HCEC 1CT (cell line): ENCODE measurements around the gene CCDC148.
"Not testable (repeated sequence)": the region's sequence is repeated elsewhere in the genome, so short reads cannot be mapped to it uniquely, and the experiment has no call there.

Experiments used
- DNase-seq: peaks from one replicate; pipeline ENCODE4 v3.0.0-alpha.2; 2017

The CCDC148 gene

GRCh38 chr2:158413581-158413980, 43.0 kb downstream of the CCDC148 start:
- DNase-seq: no peak

GRCh38 chr2:158412206-158412605, 44.3 kb downstream of the CCDC148 start:
- DNase-seq: peak; percentile 40

- no peak for DNase-seq
Observed at GRCh38 chr2:158411748-158412147, 44.8 kb downstream of the CCDC148 start.

GRCh38 chr2:158410132-158410531, 46.4 kb downstream of the CCDC148 start:
- no peak for DNase-seq

- no peak for DNase-seq
Observed at GRCh38 chr2:158407031-158407430, 49.5 kb downstream of the CCDC148 start.

- DNase-seq: no peak
Observed at GRCh38 chr2:158405341-158405740, 51.2 kb downstream of the CCDC148 start.

- no peak for DNase-seq
Observed at GRCh38 chr2:158403237-158403636, 53.3 kb downstream of the CCDC148 start.

- DNase-seq: no peak
Observed at GRCh38 chr2:158402665-158403064, 53.9 kb downstream of the CCDC148 start.

GRCh38 chr2:158395166-158395565, 61.4 kb downstream of the CCDC148 start:
- peak; percentile 9 for DNase-seq

GRCh38 chr2:158394453-158394852, 62.1 kb downstream of the CCDC148 start:
- no peak for DNase-seq

GRCh38 chr2:158393886-158394285, 62.7 kb downstream of the CCDC148 start:
- DNase-seq: no peak

- DNase-seq: no peak
Observed at GRCh38 chr2:158392687-158393086, 63.9 kb downstream of the CCDC148 start.

GRCh38 chr2:158391876-158392275, 64.7 kb downstream of the CCDC148 start:
- DNase-seq: peak; percentile 54

GRCh38 chr2:158391361-158391760, 65.2 kb downstream of the CCDC148 start:
- DNase-seq: no peak

GRCh38 chr2:158388159-158388558, 68.4 kb downstream of the CCDC148 start:
- no peak for DNase-seq

GRCh38 chr2:158385646-158386045, 70.9 kb downstream of the CCDC148 start:
- DNase-seq: no peak

GRCh38 chr2:158381978-158382377, 74.6 kb downstream of the CCDC148 start:
- no peak for DNase-seq

GRCh38 chr2:158381205-158381604, 75.3 kb downstream of the CCDC148 start:
- DNase-seq: no peak

- no peak for DNase-seq
Observed at GRCh38 chr2:158380746-158381145, 75.8 kb downstream of the CCDC148 start.

GRCh38 chr2:158378926-158379325, 77.6 kb downstream of the CCDC148 start:
- no peak for DNase-seq

GRCh38 chr2:158366342-158366741, 90.2 kb downstream of the CCDC148 start:
- DNase-seq: no peak

- no peak for DNase-seq
Observed at GRCh38 chr2:158359846-158360245, 96.7 kb downstream of the CCDC148 start.

GRCh38 chr2:158357699-158358098, 98.9 kb downstream of the CCDC148 start:
- no peak for DNase-seq

- DNase-seq: no peak
Observed at GRCh38 chr2:158357122-158357521, 99.4 kb downstream of the CCDC148 start.

GRCh38 chr2:158351466-158351816, 105.1 kb downstream of the CCDC148 start:
- not testable (repeated sequence) for DNase-seq
